ENCODE results near the gene ESYT2.

The ESYT2 gene

DNA sequence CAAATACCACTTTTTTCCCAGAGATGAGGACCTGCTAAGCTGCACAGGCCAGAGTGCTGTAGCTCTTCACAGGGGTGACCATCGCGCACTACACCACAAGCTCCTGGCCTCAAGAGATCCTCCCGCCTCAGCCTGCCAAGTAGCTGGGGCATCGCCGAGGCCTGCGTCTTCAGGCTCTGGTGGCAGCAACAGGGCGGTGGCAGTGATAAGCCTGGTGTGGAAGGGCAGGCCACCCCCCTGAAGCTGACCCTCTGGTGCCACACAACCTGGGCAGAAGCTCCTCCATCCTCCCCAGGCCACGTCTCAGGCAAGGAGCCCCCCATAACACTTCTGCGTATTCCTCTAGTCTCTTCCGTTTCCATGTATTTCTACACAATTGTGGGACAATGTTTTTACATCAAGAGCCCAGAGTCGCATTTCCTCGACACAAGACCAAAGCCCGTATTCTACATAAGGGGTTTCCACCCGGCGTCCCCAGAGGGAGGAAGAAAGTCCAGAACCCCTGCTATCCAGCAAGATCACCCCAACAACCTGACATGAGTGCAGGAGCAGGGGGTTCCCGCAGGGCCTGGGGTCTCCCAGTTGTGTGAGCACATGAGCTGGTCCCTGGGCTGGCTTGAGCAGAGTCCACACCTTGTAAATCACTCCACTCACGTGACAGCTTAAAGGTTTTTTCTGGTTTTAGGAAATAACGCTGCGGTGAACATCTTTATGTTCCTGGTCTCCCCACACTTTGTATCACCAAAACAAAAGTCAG lies 87.1 kb downstream of the ESYT2 start:
- no peak for DNase-seq (ENCODE audit: low read depth)

DNA sequence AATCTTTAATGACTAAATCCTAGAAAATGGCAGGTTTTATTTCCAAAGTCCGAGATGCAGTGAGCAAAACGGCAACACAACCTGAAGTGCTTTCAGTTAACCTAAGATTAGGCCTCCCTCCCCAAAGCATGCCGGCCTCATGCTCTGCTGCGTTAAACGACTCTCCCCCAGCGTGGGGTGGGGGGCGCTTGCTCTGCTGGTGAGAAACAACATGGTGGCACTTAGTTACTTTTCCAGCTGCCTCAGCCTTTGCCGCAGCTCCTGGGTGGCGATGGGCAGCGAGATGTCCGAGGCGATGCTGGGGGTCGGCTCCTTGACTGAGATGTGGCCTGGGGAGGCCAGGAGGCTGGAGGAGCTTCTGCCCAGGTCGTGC lies 88.0 kb downstream of the ESYT2 start:
- DNase-seq (ENCODE audit: low read depth), result no peak

DNA sequence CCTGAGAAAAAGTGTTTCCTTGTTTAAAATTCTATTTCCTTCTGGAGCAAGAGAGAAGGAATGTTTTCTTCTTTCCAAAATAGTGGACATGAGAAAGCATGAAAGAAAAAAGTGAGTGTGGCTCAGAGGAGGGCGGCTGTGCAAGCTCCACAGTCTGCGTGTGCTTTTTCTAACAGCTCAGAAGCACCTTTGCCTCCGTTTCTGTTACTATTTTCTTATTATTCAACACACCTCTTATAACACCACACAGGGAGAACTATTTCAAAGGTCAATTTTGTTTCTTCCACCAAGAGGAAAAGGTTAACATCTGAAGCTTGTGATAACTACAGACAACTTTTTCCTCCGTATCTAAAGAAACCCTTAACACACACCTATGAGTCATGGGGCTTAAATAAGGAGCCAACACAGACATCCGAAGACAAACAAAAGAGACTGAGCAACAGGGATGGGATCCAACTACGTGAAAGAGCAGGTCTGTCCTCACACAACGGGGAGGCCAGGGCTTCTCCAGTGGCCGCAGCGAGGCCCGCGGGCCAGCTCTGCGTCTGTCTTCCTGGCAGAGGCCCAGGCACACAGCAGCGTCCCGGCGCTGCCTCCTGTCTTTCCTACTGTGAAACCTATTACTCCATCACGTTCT lies 88.5 kb downstream of the ESYT2 start:
- no peak for DNase-seq (ENCODE audit: low read depth)

DNA sequence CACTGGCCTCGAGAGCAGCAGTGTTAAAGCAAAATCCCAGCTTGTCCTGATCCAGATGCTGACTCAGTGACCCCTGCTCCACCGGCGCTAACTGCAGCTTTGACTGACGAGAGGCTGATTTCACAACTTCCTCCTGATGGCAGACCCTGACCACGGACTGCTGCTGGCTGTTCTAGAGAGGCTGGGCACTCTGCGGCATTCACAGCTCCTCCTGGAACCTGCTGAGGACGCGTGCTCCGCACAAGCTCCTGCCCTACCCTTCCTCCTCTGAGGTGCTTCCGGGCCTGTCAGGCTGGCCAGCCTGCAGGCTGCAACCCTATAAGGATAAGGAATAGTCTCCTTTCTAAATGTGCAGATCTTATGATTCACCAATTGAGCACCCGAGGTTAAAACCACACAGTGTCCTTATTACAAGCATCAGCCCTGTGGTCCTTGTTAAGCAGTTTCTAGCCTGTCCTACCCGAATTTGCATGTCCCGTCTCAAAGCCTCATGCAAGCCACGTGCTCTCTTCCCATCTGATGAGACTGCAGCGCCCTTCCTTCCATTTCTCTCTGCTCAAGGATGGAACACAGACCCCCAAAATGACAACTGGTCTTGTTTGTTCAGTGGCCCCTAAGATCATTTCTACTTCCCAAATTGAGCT lies 89.2 kb downstream of the ESYT2 start:
- DNase-seq (ENCODE audit: low read depth), result no peak

DNA sequence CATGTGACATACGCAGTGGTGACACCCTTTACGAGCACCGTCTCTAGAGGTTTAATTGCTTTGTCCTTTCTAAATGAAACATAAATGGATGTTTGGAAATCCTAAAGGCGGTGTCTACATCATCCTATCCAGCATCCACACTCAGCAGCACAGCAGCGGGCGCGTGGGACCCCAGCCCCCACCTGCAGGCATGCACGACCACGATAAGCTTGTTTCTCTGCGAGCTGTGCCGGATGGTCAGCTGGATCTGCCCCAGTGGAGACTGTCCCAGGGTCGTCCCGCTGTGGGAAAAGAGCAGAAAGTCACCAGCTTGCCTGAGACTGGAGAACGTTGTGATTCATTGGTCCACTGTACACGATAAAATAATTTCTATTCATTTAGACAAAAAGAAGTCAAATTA lies 90.5 kb downstream of the ESYT2 start:
- no peak for DNase-seq (ENCODE audit: low read depth)

DNA sequence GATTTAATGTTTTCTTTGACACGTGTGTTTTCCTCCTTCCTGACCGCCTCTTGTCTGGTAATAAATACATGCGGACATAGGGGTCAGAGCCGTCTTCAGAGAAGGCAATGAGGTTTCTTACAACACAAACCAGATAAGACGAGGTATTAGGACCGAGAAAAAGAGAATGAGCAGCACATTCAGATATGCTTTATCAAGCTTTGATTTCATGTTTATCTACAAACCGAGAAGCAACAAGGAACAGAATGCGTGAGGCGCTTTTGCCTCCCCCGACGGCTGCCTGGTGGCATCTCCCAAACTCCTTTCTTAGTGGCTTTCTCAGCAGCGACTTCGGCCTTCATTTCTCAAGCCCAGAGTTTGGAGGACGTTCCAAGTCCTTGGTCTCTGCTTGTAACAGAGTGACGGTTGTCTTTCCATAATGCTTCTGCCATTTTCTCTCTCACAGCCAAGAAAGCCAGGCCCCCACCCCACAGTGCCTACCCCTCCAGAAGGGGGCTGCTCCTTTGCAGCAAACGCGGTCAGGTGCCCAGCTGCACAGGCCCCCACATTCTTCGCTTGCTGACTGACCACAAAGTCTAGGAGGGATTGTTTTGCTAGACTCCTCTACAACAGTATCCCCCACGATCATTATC lies 92.1 kb downstream of the ESYT2 start:
- no peak for DNase-seq (ENCODE audit: low read depth)

DNA sequence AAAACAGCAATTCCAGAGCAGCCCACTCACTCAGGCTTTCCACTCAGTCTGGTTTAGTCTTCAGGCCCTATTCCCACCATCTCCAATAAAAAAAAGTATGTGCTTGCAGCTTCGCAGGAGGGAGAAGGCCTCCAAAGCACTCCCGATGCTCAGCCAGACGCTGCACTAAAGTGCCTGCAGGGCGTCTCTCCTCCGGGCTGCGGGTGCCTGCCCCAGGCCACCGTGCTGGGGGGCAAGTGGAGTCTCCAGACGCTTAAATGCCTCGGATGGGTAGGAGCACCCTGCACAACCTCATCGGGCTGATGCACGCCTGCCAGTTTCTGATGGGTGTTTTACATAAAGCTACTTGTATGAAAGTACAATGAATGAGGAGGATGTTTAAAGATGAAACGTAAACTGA lies 93.4 kb downstream of the ESYT2 start:
- DNase-seq (ENCODE audit: low read depth), result no peak

DNA sequence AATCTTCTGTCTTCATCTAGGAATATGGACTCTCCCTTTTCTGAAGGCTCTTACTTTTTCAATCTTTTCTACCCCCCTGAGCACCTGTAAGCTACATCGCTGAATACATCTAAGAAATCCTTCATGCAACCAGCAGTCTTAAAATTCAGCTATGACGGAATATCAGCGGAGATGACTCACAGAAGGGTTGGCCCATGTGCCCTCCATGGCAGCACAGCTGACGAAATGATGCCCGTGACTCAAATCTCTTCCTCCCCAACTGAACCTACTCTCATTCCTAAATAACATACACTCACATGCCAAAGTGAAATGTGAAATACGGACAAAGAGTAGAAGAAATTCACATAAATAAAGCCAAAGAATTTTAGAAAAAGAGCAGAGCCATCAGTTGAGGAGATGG lies 94.4 kb downstream of the ESYT2 start:
- DNase-seq (ENCODE audit: low read depth), result no peak

DNA sequence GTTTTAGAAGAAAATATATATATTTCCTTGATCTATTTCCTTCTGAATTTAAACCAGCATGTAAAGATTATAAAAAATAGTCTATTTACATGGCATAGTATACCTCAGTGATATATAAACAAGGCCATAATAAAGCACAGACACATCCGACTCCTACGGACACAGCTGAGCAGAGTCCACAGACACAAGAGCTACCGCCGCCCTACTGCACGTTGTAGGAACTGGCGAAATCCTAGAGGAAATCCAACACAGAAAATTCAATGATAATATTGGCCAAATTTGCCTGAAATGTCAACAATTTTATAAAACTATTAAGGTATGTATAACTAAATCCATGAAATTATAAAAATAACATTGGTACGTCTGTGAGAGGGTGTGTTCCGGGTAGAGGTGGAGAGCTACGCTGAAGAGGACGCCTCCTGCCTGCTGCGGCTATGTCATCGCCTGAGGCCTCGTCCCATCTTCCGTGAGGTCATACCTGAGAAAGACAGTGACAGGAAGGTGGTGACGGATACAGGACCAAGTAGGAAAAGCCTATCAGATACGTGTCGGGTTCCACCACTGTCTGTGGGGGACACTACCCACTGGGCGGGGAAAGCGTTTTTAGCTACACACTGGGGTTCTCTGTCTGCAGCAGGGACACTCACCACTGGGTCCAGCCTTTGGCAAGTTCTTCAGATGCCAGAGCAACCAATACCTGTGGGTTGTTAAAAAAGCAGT lies 95.4 kb downstream of the ESYT2 start:
- DNase-seq (ENCODE audit: low read depth), result no peak

DNA sequence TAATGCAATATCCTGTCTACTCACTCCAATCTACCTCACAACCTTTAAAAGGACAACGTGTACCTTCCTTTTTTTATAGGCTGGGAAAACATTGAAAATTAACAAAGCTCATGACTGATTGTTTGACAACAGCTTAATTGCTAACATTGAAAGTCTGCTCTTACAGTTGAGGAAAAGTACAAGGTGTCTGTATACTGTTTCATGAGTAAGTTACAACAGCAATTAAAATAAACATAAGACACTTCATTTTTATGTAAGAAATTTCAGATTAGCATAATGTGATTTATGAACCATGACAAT lies 96.1 kb downstream of the ESYT2 start:
- DNase-seq (ENCODE audit: low read depth), result no peak

DNA sequence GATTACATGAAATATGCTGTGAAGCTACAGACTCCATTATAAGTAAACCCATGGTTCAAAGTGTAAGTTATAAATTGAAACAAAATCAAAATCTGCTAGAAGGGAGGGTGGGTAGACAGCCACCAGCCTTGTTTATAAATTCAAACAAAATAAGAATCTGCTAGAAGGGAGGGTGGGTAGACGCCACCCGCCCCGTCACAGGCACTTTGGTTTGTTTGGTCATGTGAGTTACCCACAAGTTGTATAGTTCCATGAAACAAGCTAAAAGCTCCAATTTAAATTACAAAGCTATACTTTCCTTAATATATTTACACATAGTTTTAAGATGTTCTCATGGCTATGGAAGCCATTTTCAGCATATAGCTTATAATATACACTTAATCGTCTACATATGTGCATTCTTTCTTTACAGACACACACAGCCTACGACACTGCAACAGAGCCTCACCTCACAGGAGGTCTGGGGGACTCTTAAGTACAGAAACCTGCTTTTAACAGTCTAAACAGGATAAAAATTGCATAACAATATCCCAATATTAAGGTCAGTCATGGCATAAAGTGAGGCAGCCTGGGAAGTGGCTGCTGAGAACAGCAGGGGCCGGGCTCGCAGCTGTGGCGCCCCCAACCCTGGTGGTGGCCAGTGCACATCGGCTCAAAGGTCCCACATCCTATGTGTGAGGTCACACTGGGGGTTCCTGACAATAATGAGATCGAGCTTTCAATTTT lies 96.7 kb downstream of the ESYT2 start:
- DNase-seq (ENCODE audit: low read depth), result no peak

DNA sequence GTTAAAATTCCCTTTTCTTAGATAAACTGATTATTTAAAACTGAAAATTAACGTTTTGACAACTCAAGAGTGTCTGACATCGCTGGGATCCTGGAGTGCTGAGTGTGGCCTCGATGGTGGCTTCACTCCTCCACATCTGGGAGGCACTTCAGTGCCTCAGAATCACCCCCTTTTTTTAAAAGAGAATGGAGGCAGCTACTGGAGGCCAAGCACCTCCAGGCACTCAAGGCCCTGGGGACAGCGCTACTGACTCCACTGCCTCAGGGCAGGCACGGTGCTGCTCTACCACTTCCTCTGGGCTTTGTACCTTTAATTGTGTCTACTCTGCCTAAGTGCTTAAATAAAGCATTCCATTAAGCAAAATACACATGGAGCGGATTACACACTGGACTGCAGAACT lies 97.5 kb downstream of the ESYT2 start:
- DNase-seq (ENCODE audit: low read depth), result no peak

DNA sequence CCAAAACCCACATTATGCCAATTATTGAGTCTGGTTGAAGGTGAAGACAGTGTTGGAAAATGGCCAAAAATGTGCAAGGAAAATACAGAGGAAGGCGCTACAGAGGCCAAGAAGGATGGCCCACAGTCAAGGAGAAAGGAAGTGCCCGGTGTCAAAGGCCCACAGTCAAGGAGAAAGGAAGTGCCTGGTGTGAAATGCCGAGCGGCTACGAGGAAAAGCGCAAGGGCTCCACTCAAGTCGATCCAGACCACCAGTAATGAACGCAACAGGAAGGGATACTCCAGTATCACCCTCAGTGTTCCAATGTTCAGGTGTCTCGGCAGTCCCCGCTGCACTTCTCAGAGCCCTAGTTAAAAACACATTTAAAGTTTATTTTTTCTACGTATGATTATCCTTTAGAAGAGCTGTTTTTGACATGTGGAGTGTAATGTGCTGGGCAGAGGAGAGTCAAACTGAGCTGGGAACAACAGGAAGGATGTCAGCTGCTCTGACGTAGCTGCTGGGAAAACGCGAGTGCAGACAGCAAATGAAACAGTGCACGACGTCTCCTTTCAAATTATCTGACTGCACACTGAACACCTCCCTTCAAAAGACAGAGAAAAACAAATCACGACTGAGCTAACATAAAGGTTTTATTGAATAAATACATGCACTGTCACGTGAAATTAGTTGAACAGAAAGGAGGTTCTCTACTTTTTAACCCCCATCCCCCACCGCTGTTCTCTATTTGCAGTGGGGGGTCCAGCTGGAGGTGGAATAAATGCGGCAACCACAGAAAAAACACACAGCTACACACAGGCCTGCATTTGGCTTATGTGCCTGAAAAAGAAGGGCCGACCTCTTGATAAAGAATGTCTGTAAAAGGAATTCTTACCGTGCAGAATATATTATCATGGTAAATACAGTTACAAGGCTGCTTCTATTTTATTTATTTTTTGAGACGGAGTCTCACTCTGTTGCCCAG lies 98.6 kb downstream of the ESYT2 start:
- DNase-seq (ENCODE audit: low read depth), result no peak

DNA sequence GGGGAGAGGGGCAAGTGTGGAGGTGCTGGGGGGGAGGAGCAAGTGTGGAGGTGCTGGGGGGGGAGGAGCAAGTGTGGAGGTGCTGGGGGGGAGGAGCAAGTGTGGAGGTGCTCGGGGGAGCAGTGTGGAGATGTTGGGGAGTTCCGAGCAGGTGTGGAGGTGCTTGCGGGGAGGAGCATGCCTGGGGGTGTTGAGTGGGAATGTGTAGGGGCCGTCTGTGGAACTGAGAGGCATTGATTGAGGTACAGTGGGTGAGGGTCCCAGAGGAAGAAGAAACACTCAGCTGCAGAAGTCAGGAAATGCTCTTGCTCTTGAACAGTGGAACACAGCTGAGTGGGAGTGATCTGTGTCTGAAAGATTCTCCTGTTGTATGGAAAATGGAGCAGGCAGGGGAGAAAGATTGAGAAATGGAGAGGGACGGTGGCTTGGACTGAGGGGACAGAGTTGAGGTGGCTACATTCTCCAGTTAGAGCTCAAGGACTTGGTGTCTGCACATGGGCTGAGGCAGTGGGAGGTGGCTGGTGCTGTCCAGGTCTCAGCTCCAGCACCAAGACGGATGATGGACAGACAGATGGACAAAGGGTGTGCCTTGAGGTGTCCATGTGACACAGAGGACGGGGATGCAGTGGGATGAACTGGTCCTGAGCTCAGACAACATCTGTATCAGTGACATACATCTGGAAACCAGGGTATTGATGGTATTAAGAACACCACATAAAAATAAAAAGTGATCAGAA lies 99.5 kb downstream of the ESYT2 start:
- no peak for DNase-seq (ENCODE audit: low read depth)

DNA sequence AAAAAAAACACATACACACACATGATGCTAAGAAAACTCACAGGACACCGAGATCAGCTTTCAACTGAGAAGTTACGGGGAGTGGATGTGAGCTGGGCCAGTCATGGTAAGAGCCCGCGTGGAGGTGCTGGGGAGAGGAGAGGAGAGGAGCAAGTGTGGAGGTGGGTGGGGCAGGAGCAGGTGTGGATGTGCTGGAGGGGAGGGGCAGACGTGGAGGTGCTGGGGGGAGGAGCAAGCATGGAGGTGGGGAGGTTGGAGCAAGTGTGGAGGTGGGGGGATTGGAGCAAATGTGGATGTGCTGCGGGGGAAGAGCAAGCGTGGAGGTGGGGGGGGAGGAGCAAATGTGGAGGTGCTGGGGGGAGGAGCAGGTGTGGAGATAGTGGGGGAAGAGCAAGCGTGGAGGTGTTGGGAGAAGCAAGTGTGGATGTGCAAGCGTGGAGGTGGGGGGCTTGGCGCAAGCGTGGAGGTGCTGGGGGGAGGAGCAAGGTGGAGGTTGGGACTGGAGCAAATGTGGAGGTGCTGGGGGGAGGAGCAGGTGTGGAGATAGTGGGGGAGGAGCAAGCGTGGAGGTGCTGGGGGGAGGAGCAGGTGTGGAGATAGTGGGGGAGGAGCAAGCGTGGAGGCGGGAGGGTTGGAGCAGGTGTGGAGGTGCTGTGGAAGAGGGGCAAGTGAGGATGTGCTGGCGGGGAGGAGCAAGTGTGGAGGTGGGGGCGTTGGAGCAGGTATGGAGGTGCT lies 100.2 kb downstream of the ESYT2 start:
- no peak for DNase-seq (ENCODE audit: low read depth)

DNA sequence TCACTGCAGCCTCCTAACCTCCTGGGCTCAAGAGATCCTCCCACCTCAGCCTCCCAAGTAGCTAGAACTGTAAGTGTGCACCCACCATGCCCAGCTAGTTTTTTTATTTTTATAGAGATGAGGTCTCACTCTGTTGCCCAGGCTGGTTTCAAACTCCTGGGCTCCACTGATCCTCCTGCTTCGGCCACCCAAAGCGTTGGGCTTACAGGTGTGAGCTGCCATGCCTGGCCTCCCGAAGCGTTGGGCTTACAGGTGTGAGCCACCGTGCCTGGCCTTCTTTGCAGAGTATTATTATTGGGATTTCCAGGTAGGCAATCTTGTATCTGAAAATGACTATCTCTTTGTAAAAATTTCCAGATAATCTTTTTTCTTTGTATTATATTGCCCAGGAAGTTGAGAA lies 101.6 kb downstream of the ESYT2 start:
- DNase-seq (ENCODE audit: low read depth), result no peak

DNA sequence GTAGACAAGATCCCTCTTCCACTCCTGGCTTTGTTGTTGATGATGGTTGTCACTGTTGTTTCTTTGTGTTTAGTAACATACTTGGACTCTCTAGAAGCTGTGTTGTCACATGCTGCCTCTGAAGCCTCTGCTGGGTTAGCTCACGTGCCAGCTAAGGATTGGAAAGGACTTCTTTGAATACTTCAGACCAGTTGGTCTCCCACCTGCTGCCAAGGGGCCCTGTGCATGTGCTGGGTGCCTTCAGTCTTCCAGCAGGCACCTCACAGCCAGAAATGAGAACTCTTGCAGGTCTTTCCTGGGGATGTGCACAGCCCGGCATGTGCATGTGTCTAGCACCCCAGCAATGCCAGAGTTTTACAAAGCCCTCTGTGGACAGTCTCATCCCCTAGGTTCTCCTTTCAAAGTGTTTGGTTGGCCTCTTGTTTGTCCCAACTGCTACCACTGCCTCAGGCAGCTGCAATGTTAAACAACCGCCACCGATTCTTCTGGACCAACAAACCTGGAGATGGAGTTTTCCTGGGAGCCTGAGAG lies 103.0 kb downstream of the ESYT2 start:
- DNase-seq (ENCODE audit: low read depth), result no peak

DNA sequence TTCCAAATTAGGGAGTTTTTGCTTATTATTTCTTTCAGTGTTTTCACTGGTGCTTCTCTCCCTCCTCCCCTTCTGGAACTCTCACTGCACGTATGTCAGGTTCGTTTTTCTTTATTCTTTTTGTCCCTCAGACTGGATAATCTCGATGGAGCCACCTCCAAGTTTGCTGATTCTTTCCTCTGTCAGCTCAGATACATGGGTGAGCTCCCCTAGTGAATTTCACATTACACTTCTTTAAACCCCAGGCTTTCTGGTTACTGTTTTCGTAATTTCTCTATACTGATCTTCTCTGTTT lies 103.9 kb downstream of the ESYT2 start:
- DNase-seq (ENCODE audit: low read depth), result no peak

All from stimulated activated CD8-positive, alpha-beta memory T cell treated with anti-CD3 and anti-CD28 coated beads, Interleukin-12 subunit alpha, Interleukin-12 subunit beta, amount 100 ng/mL, for 1 hour (primary cell).